Hair follicular keratinocyte (primary cell): Measurements from ENCODE around the gene UNC93B1. TPM values are rescaled to one million over a fixed set of nuclear protein-coding genes. Genes with fewer than 3 reads are reported as not detected.

Experiments
- total RNA-seq: library from RNA; depleted of rRNA; stranded (reverse); fragments of >200 nt; gene quantifications from 2 replicates; pipeline ENCODE4 v1.2.3, GENCODE V29; 2015

The UNC93B1 gene, protein sequence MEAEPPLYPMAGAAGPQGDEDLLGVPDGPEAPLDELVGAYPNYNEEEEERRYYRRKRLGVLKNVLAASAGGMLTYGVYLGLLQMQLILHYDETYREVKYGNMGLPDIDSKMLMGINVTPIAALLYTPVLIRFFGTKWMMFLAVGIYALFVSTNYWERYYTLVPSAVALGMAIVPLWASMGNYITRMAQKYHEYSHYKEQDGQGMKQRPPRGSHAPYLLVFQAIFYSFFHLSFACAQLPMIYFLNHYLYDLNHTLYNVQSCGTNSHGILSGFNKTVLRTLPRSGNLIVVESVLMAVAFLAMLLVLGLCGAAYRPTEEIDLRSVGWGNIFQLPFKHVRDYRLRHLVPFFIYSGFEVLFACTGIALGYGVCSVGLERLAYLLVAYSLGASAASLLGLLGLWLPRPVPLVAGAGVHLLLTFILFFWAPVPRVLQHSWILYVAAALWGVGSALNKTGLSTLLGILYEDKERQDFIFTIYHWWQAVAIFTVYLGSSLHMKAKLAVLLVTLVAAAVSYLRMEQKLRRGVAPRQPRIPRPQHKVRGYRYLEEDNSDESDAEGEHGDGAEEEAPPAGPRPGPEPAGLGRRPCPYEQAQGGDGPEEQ
- total RNA-seq = 10.2 and 15.9 TPM in 2 replicates

DNA sequence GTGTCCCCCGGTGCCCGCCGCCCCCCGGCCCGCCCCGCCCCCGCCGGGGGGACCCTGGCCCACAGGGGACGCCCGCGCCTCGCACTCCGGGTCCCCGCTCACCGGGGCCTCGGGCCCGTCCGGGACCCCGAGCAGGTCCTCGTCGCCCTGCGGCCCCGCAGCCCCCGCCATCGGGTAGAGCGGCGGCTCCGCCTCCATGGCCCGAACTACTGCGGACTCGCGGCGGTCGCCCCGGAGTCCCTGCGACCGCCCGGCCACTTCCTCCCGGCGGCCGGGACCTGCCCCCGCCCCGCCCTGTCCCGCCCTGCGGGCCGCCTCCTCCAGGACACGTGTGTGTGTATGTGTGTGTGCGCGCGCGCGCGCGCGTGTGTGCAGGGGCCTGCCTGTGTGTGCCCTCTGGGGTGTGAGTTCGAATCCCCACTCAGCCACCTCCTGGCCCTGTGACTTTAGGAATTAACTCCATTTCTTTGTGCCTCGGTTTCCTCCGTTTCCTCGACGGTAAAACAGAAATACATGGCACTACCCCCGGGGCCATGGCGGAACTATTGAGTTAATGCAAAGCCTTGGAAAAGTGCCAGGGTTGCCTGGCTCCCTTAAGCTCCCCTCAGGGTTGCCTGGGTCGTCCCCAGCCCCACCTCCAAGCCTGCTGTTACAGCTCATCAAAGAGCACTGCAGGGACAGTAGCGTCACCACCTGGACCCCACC, at the start of gene UNC93B1:
UNC93B1 (minus strand) TSS at position 252 of the 705 bp plus-strand sequence; CDS start at position 198, 54 bp downstream.

DNA sequence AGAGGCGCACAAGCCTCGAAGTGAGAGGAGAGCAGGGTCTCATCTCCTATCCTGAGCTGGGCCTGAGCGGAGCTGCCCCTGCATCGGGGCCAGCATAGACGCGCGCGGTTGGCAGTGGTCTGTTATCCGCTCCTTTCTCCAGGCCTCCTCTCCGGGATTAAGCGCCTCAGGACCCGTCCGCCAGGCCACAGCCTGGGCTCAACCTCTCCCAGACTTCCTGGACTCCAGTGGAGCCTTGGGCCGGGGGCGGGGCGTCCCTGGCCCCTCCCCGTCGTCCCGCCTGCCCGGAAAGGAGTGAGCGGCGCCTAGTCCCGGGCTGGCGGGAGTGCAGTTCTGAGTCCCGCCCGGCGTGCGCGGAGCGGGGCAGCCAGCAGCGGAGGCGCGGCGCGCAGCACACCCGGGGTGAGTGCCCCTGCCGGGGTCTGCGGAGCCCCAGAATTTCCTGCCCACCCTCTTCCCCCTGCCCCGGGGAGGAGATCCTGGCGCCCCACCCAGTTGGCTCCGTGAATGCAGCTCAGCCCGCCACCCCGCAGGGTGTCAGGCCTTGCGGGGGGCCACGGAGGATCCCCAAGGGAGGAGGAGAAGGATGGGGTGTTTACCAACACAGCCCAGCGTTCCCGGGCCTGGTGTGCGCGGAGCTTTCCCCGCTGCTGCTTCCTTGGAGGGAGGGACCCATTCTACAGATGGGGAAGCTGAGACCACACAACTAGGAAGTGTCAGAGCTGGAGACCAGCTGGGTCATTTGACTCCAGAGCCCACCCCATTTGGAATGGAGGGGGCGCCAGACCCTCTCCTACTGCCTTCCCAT, 35.0 kb upstream of the UNC93B1 start, which contains the start of gene TCIRG1:
TCIRG1 (plus strand) TSS at position 308 of the 808 bp plus-strand sequence. CDS start 2,247 bp downstream, outside the sequence.

DNA sequence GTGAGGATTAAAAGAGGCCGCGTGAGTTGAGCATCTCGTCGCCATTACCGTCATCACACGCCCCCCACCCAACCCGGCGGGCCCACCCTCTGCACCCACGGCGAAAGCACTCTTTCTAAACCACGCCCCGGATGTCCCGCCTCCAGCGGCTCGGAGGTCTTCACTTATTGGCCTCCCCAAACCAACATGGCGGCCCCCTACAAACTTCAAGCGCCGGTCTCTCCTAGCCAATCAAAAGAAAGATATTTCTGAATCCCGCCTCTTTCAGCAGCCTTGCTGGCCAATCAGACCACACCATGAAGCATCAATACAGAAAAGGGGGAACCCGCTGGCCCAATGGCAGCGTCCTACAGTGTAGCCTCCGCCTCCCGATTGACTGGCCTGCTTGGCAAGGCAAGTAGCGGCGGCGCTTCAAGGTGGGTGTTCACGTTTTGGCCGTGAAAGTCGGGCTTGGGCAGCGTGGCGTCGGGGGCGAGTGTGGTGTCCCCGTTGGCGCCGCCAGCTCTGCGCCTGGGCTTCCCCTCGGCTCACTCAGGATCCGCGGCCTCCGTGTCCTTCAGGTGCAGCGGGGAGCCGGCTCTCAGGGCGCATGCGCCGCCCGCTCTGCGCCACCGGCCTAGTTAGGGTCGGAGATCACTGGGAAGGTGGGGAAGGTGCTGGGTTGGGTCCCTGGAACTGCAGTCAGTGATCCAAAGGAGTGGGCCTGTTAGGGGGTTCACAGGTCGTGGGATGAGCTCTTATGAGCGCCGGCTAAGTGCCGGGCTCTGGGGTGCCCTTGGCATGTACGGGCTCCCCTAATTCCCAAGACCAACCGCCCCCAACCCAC, 26.6 kb upstream of the UNC93B1 start, which contains the start of gene NDUFS8:
NDUFS8 (plus strand) TSS at position 364 of the 826 bp plus-strand sequence. CDS start 1,471 bp downstream, outside the sequence.

DNA sequence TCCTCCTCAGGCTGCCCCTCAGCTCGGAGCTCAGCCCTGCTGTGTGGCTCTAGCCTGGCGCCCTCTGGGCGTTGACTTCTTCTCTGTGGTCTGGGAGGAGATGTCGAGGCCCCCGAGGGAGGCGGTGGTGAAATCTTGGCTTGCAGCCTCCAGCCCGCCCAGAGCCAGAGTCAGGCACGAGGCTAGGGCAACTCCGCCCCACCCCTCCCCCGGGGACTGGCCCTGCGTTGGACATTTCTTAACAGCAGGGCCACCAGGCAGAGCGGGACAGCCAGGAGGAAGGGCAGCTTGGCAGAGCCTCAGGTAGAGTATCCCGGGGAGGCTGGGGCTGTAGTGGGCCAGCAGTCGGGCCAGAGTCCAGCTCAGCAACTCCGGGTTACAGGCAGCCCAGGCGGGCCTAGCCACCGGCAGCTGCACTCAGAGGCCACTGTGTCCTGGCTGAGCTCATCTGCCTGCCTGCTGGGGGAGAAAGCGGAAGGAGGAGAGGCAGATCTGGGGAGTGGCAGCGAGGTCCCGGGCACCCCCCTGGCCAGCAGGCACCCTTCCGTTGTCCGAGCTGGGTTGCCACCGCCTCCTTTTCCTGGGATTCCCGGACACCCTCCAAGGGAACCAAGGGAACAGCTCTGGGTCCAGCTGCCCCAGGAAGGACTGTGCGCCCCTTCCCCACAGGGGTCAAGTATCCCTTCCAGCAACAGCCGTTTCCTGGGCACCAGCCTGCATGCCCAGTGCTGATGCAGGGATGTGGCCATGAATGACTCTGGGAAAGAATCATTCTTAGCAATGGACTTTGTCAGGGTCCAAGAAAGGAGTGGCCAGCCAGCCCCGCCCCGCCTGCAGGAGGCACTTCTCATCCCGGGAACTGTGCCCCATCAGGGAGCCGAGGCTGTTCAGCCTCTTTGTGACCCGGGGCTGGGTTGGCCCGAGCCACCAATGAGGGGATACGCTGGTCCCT, 6.5 kb upstream of the UNC93B1 start, which contains the start of gene ALDH3B1:
ALDH3B1 (plus strand) TSS at position 238 of the 952 bp plus-strand sequence. CDS start 4,971 bp downstream, outside the sequence.

Other genes with a start within 250 kb of the UNC93B1 start
- gene ALDH3B1, start 6.2 kb upstream of the UNC93B1 start, total RNA-seq = 0.31 and 0.61 TPM in 2 replicates
- 235 and 242 TPM in 2 replicates for gene NDUFS8, start 26.6 kb upstream of the UNC93B1 start, total RNA-seq
- gene TCIRG1, start 34.9 kb upstream of the UNC93B1 start, total RNA-seq = 51.0 and 76.7 TPM in 2 replicates
- 3.4 and 3.8 TPM in 2 replicates for gene CHKA, start 117.3 kb upstream of the UNC93B1 start, total RNA-seq
- gene KMT5B, start 209.2 kb upstream of the UNC93B1 start, total RNA-seq = 12.5 and 14.6 TPM in 2 replicates